ENCODE measurements around the gene NEIL3.
A peak's percentile ranks its signal among the peaks of the same experiment; 100 is the strongest.

Gene NEIL3

DNA sequence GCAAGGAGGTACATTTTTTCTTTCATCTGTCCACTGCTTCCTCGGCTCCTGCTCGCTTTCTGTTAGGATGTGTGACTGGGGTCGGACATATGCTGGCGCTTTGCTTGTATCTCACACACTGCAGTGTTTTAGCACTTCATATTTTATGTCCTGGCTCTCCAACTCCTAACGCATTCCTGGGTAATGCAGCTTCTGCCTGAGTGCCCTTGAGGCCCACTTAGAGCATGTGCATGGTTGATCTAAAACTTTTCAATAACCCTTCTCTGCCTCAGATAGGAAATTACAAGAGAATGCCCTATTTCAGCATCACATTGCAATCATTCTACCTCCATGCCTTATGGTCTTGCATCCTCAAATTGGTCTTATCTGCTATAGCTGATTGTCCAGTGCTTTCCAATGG, 65.3 kb downstream of the NEIL3 start:
- DNase-seq, result no peak

DNA sequence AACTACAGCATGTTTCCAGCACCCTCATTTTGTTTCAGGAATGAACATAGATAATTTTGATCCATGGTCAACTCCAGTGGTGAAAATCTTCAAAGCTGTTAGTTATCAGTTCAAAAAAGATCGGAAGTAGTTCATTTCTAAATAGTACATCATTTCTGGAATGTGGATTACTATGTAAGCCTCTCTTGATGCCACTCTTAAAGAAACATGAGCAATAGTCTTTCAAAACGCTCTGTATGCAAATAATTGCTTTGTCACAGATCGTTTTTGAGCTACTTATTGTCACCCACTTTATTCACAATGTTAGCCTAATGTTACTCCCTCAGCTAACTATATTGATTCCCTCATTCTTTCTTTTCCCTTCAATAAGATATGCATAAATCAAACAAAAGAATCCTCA, 65.7 kb downstream of the NEIL3 start:
- no peak for DNase-seq

DNA sequence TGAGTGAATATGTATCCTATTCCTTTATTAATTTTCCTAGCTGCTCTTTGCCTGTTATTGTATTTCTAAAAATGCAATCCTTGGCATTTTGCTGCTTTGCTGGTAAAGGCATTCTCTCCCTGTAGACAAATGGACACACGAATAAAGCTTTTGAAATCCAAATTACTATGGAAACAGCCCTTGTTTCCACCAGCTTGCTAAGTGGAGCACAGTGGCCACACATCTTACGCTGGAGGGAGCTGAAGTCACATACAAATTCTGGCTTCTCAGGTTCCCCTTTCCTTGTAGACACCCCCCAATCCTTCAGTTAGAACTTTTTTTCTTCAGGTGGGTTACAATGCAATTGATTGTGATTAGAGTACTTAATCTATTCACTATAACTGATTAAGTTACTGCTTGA, 66.3 kb downstream of the NEIL3 start:
- no peak for DNase-seq

DNA sequence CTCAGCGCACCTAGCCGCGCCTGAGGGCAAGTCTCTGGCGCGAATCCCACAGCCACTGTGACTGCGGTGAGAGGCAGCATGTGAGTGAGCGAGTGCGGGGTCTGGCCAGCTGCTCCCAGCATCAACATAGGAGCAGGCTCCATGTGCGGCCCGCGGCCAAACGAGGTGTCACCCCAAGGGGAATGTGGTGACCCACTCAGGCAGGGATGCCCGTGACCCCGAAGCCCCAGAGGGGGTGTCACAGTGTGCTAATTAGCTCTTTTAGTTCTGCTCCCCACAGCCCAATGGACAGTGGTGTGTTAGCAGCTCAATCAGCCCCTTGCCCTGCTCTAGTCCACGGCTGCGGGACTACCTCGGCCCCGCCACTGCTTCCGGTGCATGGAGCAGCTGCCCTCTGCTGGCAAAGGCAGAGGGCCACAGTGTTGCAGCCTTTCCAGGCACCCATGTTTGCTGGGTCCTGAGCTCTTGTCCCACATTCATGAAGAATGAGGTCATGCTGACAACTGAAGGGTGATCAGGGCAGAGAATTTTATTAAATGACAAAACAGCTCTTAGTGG, 71.1 kb downstream of the NEIL3 start:
- no peak for DNase-seq

DNA sequence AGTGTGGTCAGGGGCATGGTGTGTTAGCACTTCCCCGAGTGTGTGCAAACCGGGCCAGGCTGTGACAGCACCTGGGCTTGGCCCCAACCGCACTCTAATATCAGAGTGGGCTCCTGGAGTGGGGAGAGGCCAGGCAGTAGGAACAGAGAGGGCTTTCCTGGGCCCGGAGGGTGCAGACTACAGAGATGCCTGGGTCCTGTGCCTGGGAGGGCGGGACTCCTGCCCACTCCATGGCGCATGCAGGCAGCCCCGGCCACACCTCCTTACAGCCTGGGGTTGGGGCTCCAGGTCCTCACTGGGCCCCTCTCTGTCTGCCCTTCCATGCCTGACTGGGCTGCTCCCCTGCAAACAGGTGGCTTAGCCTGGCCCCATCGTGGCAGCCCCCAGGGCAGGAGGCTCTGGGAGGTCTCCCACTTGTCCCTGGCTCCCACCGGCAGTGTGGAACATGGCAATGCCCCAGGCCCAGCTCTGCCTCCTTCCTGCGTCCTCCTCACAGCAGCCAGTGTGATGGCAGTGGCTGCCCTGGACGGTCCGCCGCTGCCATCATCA, 72.2 kb downstream of the NEIL3 start:
- DNase-seq, result no peak

DNA sequence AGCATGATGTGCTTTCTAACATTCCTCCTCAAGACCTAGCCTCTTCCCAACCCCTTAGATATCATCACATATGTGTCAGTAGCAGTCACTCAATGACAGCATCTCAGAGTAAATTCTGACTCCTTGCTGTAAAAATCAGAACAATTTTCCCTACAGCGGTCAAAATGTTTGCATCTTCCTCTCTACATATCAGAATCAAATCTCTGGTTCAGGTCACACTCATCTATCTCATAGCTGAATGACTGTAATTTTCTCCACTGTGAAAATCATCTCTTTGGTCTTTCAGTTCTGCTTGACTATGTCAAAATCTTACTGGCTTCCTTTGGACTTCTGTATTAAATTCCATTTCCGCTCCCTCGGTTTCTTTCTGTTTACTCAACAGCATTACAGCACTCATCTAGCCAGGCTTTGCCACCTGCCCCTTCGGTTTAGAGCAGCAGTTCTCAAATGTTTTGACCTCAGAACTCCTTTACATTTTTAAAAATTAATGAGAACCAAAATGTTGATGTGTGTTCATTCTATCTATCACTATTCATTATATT, 75.3 kb downstream of the NEIL3 start:
- no peak for DNase-seq

DNA sequence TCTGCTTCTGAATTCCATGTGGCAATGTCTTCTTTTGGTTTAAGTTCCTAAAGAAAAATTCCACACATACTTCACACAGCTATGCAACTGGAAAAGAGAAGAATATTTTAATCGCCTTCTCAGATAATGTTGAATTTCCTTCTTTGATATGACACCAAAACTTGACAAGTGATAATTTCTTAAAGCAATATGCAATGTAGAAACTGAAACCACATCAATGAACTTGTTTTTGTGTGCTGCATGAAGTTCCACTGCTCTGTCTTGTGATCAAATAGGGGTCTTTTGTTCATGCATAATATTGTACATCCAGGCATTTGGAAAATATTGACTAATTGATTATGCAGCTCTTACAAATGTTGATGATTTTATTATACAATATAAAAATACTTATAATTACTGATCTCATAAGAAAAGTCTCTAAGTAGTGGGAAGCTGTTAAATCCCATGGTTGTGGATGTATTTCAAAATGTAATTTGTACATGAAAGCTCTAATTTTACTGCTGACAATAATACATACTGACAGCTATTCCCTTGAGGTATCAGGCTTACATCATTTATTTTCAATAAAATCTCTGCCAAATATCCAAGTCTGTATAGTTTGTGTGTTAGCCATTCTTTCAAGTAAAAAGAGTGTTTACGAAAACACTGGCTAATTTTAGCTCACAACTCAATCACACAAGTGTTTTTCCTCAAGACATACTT, 76.1 kb downstream of the NEIL3 start:
- DNase-seq, result no peak

DNA sequence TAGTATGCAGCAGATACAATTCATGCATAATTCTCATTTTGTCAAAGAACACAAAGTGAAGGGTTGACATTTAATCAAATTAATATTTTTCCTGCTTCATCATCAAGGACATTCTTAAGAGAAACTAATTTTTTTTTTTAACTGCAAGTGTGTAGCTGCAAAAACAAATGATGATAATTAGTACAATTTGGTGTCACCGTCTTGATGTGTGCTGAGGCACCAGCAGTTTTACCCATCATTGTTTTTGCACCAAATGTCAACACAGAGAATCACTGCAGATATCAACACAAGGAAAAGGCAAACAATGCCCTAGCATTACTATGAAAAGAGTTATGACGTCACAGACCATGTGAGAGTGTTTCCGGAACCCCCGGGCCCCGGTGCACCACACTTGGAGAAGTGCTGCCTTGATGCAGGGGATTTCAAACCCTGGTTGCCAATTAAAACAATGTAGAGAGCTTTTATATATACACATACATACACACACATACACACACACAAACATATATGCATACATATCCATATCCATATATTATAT, 76.7 kb downstream of the NEIL3 start:
- DNase-seq, result no peak

DNA sequence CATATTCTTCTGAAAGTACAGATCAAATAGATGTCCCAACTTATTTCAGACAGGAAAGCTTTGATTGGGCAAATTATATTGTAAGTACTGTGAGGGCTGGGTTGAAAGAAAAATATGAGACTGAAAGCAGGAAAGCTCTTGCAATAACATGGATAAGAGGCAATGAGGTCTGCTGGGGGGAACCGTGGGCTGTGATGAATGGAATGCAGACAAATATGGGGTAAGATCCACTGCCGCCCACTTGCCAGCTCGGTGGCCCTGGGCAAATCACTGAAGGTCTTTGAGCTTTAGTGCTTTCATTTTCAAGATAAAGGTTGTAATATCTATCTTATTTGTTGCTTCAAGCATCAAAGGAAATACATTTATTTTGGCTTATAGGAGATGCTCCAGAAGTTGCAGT, 81.6 kb downstream of the NEIL3 start:
- no peak for DNase-seq

DNA sequence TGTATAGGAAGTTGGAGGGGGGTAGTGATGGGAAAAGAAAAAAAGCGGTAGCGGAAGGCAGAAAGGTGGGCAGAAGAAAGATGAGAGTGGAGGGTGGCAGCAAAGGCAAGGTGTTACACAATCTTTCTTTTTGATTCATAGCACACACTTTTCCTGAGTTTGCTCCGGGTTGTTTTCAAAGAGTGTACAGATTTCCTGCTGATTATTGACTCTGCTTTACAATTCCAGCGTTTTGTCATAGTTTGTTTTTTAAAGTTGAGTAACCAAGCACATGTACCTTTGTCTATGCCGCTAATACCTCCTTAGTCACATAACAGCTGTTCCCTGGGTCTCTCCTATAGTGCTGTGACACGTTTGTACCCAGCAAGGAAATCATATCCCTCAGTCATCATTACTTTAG, 82.3 kb downstream of the NEIL3 start:
- no peak for DNase-seq

DNA sequence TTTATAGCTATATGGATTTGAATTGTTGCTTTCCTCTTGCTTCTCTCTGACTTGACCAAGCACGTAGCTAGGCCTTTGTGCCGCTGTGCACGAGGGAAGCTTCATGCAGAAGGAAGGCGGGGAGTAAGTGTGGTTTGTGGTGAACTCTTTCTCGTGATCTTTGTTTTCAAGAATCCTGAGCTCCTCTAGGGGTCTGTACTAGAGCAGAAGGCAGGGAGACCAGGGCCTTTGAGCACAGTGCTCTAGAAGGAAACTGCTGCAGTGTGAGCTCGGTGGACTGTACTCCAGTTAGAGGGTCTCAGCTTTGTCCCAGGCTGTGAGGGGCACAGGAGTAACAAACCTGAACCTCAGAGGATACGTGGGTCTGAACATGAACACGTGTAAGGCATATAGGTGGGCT, 83.6 kb downstream of the NEIL3 start:
- DNase-seq, result no peak

DNA sequence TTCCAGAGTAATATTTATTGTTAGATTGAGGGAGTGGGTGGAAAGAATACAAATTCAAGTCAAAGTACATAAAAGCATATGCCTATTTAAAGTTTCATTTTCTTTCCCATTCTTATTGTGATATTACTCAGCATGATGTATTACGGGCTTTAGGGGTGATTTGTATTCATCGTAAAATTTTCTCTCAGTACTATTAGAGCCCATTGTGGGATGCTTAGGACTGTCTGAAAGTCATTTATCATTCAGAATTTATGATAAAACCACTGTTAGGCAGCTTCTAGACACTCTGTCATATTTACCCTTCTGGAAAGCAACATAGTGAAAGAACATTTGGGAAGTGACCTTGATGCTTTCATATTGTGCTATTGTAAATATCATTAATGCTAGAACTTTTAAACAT, 86.7 kb downstream of the NEIL3 start:
- no peak for DNase-seq

DNA sequence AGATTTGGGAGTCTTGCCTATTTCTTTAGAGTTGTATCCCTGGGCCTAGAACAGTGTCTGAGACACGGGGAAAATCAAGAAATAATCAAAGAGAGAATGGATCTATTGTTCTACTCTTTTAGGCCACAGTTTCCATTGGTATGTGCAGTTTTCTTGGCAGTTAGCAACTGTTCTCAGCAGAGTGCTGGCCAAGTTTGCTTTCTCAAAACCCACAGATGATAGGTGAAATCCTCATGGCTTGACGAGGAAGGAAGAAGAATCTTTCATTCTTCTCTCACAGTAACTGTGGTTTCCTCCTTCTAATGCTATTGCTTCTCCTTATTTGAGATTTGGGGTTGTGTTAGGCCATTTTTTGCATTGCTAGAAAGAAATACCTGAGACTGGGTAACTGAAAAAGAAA, 90.4 kb downstream of the NEIL3 start:
- no peak for DNase-seq

DNA sequence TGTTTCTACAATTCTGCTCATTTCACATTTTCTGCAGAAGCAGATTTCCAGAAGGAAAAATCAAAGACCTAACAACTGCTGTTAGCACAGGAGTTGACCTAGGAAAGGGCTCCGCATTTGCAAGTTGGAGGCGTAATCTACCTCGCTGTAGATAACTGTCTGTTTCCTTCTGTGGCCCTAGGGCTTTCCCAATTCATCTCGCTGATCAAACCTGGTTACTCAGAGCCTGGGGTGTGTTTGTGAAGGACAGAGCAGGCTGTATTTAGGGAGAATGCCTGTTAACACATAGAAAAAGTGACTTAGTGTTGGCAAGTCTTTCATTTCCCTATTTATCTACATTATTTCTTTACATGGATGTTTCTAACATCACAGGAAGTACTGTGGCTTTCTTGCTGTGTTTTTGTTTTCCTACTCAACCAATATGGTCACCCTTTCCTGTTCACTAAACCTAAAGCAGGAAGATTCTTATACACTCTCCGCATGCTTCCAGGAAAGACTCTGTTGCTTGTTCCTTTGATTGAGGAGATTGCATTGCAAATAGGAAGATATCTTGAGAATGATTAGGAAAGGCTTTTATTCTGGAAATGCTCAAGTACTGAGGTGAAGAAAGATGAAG, 92.1 kb downstream of the NEIL3 start:
- no peak for DNase-seq

DNA sequence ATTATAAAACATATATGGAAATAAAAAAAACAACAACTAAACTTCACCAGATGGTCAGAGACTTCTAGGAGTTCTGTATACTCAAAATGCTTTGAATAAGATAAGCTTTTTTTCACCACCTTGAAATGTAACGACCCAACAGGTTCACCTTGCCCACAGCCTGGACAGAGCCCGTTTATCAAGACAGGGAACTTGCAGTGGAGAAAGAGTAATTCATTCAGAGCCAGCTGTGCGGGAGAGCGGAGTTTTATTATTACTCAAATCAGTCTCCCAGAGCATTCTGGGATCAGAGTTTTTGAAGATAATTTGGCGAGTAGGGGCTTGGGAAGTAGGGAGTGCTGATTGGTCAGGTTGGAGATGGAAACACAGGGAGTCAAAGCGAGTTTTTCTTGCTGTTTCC, 94.1 kb downstream of the NEIL3 start:
- DNase-seq, result no peak

DNA sequence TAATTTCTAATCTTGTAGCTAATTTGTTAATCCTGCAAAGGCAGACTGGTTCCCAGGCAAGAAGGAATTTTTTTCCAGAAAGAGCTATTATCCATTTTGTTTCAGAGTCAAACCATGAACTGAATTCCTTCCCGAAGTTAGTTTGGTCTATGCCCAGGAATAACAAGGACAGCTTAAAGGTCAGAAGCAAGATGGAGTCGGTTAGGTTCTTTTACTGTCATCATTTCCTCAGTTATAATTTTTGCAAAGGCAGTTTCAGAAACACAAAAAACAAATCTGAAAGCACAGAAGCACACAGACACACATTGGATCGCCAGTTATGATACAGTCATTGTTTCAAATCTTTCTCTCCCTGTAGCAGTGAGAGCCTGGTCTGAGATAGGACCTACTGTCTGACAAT, 94.7 kb downstream of the NEIL3 start:
- no peak for DNase-seq

DNA sequence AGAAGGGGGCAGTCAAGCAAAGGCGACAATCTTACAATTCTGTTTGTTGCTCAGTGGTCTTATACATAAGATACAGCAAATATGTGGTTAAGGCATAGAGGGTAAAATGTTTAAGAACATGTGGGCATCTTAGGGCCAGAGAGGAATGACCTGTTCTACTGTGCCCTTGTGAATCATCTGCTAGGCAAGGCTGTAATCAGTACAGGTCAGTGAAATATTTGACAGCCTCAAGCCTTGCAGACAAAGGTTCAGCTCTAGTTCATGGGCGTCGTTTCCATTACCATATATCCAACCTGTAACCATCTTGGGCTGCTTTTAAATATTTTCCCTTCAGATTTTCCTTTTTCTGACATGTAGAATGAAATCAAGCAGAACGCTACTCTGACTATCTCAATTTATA, 95.3 kb downstream of the NEIL3 start:
- DNase-seq, result no peak

DNA sequence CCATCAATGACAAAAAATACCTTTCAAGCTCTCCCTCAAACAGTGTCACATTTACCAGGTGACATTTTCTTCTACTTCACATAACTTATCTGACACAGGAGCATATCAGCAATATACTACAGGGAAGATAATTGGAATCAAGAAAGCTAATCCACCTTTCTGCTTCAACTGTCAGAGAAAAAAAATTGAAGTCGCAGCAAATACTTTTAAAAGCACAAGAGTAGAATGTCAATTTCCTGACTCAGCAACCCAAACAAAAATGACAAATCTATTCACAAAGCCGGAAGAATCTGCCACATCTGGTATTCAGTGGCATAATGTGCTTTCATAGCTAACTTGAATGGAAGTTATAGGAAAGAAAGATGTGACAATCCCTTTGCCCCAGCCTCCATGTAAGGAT, 95.8 kb downstream of the NEIL3 start:
- DNase-seq, result no peak

DNA sequence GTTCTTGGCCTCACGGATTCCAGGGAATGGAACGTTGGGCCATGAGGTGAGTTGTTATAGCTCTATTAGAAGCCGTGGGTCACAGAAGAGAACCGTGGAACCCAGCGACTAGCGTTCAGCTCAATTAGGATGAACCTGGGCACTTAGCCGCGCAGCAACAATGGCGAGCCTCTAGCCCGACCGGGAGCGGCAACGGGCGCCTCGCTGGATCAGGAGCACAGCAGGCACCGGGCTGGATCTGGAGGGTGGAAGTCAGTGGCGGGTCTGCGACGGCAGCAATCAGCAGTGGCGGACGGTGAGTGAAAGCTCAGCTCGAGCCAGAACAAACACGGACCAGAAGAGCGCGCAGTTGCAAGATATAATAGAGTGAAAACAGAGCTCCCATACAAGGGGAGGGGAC, 98.3 kb downstream of the NEIL3 start:
- no peak for DNase-seq

DNA sequence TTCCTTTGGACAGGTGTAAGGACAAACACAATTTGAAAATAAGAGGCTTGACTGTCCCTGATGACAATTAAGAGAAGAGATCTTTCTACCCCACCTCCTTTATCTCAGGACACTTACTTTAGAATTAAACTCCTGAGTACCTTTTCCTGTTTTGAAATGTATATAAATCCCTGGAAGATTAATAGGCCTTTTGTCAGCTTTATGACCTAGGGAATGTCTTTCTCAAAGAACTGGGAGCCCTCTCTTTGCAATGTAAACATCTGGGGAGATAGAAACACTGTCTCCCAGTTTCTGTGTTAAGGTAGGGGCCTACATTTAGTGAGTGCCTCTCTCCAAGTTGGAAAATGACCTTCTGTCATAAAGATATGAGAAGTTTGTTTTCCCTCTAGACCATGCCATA, 100.9 kb downstream of the NEIL3 start:
- peak; percentile 26 for DNase-seq

DNA sequence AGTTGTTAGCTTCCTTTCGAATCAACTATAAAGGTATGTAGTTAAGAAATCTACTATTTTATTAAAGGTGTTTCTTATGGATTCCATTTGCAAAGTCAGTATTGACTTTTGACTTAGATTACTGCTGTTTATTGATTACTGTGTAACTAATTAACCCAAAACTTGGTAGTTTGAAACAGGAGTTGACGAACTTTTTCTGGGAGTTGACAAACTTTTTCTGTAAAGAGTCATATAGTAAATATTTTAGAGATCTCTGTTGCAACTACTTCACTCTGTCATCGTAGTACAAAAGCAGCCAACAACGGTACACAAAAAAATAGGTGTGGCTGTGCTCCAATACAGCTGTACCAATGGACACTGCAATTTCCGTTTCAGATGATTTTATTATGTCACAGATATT, 102.3 kb downstream of the NEIL3 start:
- no peak for DNase-seq

Measured in NCI-H510A (cell line).